RWPE1 (cell line): ENCODE data around the gene SPON1.

Experiments used
- CTCF ChIA-PET: fragments of 350-600 bp; sonication (Branson Sonifier 250); formaldehyde crosslinking; extraction: SDS; loops from one replicate; lab custom pipeline; 2021; lab: Yijun Ruan, JAX
- POLR2A ChIA-PET: fragments of 400-600 bp; formaldehyde crosslinking; extraction: SDS; loops from one replicate; lab custom pipeline; 2020; ENCODE audit warnings: antibody characterized with exemption; ENCODE audit not compliant: low non-redundant PET; lab: Yijun Ruan, JAX
- DNase-seq: peaks from one replicate; pipeline ENCODE4 v3.0.0; 2012; ENCODE audit warnings: low spot score
- H3K27ac ChIP-seq: fragments of 450-650 bp; 2 replicates; pipeline ENCODE4 v1.5.1; 2017
- TF ChIP-seq, protein P1 (sequence below): fragments of 450-650 bp; conservative IDR thresholded peaks from 2 replicates; pipeline ENCODE4 v1.5.1; 2017; ENCODE audit warnings: low read depth, mild to moderate bottlenecking

Gene SPON1

DNA sequence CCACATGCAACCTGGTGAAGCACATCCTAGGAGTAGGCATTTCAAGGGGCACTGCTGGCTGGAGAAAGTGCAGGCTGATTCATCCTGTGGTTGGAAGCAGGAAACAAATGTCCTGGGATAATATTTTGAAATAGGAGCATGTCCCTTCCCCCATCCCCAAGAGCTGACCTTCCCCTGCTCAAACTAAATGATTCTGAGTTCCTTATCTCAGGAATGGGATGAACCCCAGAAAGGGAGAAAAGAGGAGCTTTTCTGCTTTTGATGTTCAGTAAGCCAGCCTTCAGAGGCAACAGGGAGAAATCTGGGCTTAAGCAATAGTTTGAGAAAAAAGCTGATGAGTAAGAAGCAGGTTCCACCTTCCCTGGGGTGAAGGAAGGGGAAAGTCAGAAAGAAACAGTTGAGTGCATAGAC lies 19.5 kb upstream of the SPON1 start:
- H3K27ac ChIP-seq = no peak overlapping the region
- TF ChIP-seq, protein P1, sequence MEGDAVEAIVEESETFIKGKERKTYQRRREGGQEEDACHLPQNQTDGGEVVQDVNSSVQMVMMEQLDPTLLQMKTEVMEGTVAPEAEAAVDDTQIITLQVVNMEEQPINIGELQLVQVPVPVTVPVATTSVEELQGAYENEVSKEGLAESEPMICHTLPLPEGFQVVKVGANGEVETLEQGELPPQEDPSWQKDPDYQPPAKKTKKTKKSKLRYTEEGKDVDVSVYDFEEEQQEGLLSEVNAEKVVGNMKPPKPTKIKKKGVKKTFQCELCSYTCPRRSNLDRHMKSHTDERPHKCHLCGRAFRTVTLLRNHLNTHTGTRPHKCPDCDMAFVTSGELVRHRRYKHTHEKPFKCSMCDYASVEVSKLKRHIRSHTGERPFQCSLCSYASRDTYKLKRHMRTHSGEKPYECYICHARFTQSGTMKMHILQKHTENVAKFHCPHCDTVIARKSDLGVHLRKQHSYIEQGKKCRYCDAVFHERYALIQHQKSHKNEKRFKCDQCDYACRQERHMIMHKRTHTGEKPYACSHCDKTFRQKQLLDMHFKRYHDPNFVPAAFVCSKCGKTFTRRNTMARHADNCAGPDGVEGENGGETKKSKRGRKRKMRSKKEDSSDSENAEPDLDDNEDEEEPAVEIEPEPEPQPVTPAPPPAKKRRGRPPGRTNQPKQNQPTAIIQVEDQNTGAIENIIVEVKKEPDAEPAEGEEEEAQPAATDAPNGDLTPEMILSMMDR = no peak
- POLR2A ChIA-PET = no interaction called here
- CTCF ChIA-PET = interaction anchor here (0.6 to 1.5 kb wide), 2 partner anchors 70 to 206 kb away, joined by 3 to 5 read pairs; no protein-coding TSS in a partner anchor
- DNase-seq = peak; percentile 59

DNA sequence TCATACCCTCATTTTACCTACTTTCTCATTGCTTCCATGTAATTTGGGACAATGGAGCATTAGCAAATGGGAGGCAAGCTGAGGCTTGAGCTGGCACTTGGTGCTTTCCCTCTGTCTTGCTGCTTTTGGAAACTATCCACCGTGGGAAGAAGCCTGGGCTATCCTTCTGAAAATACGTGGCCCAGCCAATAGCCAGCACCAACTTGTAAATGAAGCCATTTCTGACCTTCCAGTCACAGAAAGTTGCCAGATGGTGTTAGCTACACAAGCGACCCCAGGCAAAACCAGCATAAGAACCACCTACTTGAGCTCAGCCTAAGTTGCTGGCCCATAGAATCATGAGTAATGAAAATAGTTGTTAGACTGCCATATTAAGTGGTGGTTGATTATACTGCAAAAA lies 18.5 kb upstream of the SPON1 start:
- TF ChIP-seq, protein P1 = no peak
- DNase-seq = no peak
- CTCF ChIA-PET = interaction anchor here (1.5 kb wide), 1 partner anchor 205 kb away, joined by 5 read pairs; no protein-coding TSS in a partner anchor
- POLR2A ChIA-PET = no interaction called here
- no peak overlapping the region for H3K27ac ChIP-seq

DNA sequence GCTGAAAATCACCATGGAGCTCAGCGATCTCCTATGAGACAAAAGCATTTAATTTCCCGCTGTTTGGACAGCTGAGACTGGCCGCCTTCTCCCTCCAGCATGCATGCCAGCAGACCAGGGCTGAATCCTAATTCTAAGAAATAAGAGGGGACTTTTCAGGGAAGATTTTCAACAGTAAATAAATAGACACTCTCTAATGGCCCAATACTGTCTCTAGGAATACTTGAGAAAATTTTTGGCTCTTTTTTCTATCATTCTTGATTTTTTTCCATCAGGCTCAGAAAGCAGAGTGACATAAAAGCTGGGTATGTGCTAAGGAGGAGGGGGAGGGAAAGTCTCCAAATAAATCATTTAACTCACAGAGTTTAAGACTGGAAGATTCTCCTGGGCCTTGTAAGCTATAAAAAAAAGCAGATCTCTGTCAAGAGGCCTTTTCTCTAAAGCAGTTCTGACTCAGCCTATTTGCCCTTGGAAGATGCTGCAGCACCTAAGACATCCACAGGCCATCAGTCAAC lies 17.6 kb upstream of the SPON1 start:
- POLR2A ChIA-PET = no interaction called here

DNA sequence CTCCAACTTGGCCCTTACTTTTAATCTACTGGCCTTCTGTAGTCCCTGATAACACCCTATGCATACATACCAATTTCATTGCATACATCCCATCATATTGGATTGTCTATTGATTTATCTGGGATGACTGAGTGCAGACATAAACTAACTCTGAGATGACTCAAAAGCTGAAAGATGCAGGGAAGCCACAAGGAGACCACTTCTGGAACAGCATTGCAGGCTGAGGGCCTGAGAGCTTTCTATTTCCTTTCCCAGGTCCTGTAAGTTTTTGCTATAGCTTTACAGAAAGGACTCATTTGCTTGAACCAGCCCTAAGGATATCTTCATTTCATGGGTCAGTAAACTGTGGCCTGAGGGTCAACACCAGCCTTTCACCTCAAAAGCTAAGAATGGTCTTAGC lies 15.1 kb upstream of the SPON1 start:
- no peak for DNase-seq
- POLR2A ChIA-PET = no interaction called here
- H3K27ac ChIP-seq = no peak overlapping the region
- TF ChIP-seq, protein P1 = no peak
- CTCF ChIA-PET = interaction anchor here (1.3 kb wide), 1 partner anchor 175 kb away, joined by 3 read pairs; no protein-coding TSS in a partner anchor

More for the DNA sequence above, 17.6 kb upstream of the SPON1 start:
- TF ChIP-seq, protein P1 = no peak
- CTCF ChIA-PET = interaction anchor here (0.5 kb wide), 1 partner anchor 153 kb away, joined by 3 read pairs; no protein-coding TSS in a partner anchor
- no peak for DNase-seq
- no peak overlapping the region for H3K27ac ChIP-seq

DNA sequence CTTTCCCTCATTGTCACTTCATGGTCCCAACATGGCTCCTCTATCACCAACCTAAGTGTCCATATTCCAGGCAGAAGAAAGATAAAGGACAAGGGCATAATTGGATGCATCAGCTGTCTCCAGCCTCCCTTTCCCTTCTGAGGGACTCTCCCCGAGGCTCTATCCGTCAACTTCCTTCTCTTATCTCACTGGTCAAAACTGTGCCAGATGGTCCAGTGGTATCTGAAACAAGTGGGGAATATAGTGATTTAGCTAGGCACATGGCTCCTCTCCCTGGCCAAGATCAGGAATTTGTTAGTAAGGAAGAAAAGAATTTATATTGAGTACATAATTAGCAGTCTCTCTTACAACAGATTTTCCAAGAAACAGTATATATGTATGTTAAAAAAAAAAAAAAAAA lies 12.6 kb upstream of the SPON1 start:
- ChIA-PET POLR2A (no interaction called here), CTCF (interaction anchor here (0.6 to 1.0 kb wide), 2 partner anchors 52 to 199 kb away, joined by 3 to 4 read pairs; no protein-coding TSS in a partner anchor)
- TF ChIP-seq, protein P1 = no peak
- H3K27ac ChIP-seq = no peak overlapping the region
- DNase-seq = no peak

DNA sequence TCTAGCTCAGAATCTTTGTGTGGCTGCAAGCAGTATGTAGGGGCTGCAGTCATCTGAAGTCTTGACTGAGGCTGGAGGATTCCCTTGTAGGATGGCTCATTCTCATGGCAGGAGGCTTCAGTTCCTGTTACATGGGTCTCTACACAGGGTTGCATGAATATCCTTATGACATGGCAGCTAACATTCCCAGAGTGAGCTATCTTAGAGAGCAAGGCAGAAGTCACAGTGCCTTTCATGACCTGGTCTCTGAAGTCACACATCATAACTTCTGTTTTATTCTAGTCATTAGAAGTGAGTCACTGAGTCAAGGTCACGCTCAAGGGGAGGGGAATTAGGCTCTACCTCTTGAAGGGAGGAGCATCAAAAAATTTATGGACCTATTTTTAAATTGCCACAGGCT lies 10.3 kb upstream of the SPON1 start:
- no peak overlapping the region for H3K27ac ChIP-seq
- DNase-seq = no peak
- TF ChIP-seq, protein P1 = no peak
- ChIA-PET CTCF (interaction anchor here (0.7 kb wide), 1 partner anchor 12 kb away, joined by 3 read pairs; no protein-coding TSS in a partner anchor), POLR2A (no interaction called here)
